Tibial nerve (tissue), 3 donors: ENCODE measurements around the gene PLA2G4D.

ENCODE experiments used
- CTCF ChIP-seq, 5 experiments: fragments of 200-600 bp in 3 of 5; fragments of 450-650 bp in 2 of 5; sonication (generic) in 3 of 5; IDR thresholded peaks; one replicate each; pipeline ENCODE4 v1.5.1; 2016 to 2019; ENCODE audit warnings: antibody characterized with exemption in 5 of 5, mild to moderate bottlenecking in 3 of 5, moderate library complexity in 2 of 5
- POLR2A ChIP-seq, 2 donors: fragments of 450-650 bp; IDR thresholded peaks; one replicate each; pipeline ENCODE4 v1.6.1; 2017; ENCODE audit warnings: antibody characterized with exemption in 2 of 2, mild to moderate bottlenecking in 2 of 2, moderate library complexity in 2 of 2

GRCh38 chr15:42042602-42043400 lies 51.6 kb downstream of the PLA2G4D start:
- TF ChIP-seq POLR2A (IDR thresholded peaks at IDR 0.05) = no peak
- no peak for TF ChIP-seq CTCF (IDR thresholded peaks at IDR 0.05)
